DND-41 (cell line): ENCODE measurements around the gene SLC12A5.

Source experiments
- ATAC-seq: fragments of 200-7000 bp; cut with Tn5 transposase; 3 replicates; pipeline ENCODE4 v1.9.1; 2021; ENCODE audit warnings: low read depth; ENCODE audit not compliant: insufficient read depth
- DNase-seq: peaks from one replicate; pipeline ENCODE4 v3.0.0-alpha.2; 2020
- H2AFZ ChIP-seq: 2 replicates; pipeline ENCODE4 v1.6.0; 2012; ENCODE audit warnings: low read depth, low read length
- H3K27ac ChIP-seq: 2 replicates; pipeline ENCODE4 v1.5.1; 2012; ENCODE audit warnings: low read length, inconsistent platforms
- H3K27me3 ChIP-seq: fragments of 200-600 bp; sonication (generic); 2 replicates; pipeline ENCODE4 v1.6.0; 2012; ENCODE audit warnings: low read length, mild to moderate bottlenecking, inconsistent platforms; ENCODE audit not compliant: insufficient read depth, poor library complexity
- H3K36me3 ChIP-seq: 2 replicates; pipeline ENCODE4 v1.5.1; 2012; ENCODE audit warnings: low read length, inconsistent platforms; ENCODE audit not compliant: insufficient read depth
- H3K4me1 ChIP-seq: 2 replicates; pipeline ENCODE4 v1.5.1; 2012; ENCODE audit warnings: mild to moderate bottlenecking, low read length; ENCODE audit not compliant: insufficient read depth
- H3K4me2 ChIP-seq: 2 replicates; pipeline ENCODE4 v1.6.0; 2012; ENCODE audit warnings: mild to moderate bottlenecking, moderate library complexity, low read length, inconsistent platforms; ENCODE audit not compliant: insufficient read depth
- H3K4me3 ChIP-seq, 2 experiments: fragments of 200-600 bp in 1 of 2; shearing (Covaris generic) in 1 of 2; 2 replicates each; pipeline ENCODE4 v1.5.1; 2012 to 2016; ENCODE audit warnings: inconsistent platforms in 2 of 2, low read length in 2 of 2, mild to moderate bottlenecking in 2 of 2, low read depth in 1 of 2, moderate library complexity in 1 of 2
- H3K79me2 ChIP-seq: 2 replicates; pipeline ENCODE4 v1.6.0; 2012; ENCODE audit warnings: low read length, inconsistent platforms; ENCODE audit not compliant: insufficient read depth
- H3K9ac ChIP-seq: 2 replicates; pipeline ENCODE4 v1.6.0; 2012; ENCODE audit warnings: low read depth, mild to moderate bottlenecking, inconsistent platforms, low read length, moderate library complexity
- H3K9me3 ChIP-seq: 2 replicates; pipeline ENCODE4 v1.5.1; 2012; ENCODE audit warnings: low read length, moderate library complexity, mild to moderate bottlenecking, inconsistent platforms; ENCODE audit not compliant: insufficient read depth, severe bottlenecking
- H4K20me1 ChIP-seq: 2 replicates; pipeline ENCODE4 v1.6.0; 2012; ENCODE audit warnings: low read length; ENCODE audit not compliant: insufficient read depth
- EZH2 ChIP-seq: IDR thresholded peaks from 3 replicates; pipeline ENCODE4 v1.6.1; 2012; ENCODE audit warnings: borderline replicate concordance, low read depth, mild to moderate bottlenecking, moderate library complexity, low read length, inconsistent platforms; ENCODE audit not compliant: severe bottlenecking
- TF ChIP-seq, protein P1 (sequence below): IDR thresholded peaks from 2 replicates; pipeline ENCODE4 v1.5.1; 2012; ENCODE audit warnings: borderline replicate concordance, low read length, moderate library complexity, mild to moderate bottlenecking; ENCODE audit not compliant: poor library complexity, severe bottlenecking; ENCODE audit errors: extremely low read depth

Gene SLC12A5

DNA sequence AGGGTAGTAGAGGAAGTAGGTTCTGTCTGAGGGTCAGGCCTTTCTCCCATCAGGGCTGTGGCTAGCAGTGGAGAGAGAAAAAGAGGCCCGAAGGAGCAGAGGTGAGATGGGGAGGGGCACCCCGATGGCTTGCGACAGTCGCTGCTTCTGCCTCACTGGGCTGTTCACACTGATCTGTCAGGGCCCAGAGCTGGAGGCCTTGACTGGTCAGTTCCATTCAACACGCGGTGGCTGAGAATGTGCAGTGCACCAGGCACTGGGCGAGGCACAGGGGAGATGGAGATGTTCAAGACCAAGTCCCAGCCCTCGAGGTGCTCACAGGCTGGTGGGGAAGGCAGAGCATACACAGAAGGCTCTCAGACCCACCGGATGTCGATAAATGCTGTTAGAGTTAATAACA lies 21.4 kb downstream of the SLC12A5 start:
- Histone ChIP-seq H3K4me2 (no peak overlapping the region), H3K4me1 (no peaks in the 10 kb centered on the region), H2AFZ (no peak overlapping the region), H3K9me3 (no peaks in the 10 kb centered on the region), H3K27me3 (no peaks in the 10 kb centered on the region), H3K27ac (no peak overlapping the region), H4K20me1 (peaks cover 42% of the 10 kb centered on the region), H3K79me2 (no peaks in the 10 kb centered on the region), H3K4me3 (no peak overlapping the region), H3K9ac (no peak overlapping the region), H3K36me3 (no peaks in the 10 kb centered on the region)
- TF ChIP-seq, protein P1, sequence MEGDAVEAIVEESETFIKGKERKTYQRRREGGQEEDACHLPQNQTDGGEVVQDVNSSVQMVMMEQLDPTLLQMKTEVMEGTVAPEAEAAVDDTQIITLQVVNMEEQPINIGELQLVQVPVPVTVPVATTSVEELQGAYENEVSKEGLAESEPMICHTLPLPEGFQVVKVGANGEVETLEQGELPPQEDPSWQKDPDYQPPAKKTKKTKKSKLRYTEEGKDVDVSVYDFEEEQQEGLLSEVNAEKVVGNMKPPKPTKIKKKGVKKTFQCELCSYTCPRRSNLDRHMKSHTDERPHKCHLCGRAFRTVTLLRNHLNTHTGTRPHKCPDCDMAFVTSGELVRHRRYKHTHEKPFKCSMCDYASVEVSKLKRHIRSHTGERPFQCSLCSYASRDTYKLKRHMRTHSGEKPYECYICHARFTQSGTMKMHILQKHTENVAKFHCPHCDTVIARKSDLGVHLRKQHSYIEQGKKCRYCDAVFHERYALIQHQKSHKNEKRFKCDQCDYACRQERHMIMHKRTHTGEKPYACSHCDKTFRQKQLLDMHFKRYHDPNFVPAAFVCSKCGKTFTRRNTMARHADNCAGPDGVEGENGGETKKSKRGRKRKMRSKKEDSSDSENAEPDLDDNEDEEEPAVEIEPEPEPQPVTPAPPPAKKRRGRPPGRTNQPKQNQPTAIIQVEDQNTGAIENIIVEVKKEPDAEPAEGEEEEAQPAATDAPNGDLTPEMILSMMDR = no peak
- no peak for TF ChIP-seq EZH2
- no peak for ATAC-seq
- no peak for DNase-seq

DNA sequence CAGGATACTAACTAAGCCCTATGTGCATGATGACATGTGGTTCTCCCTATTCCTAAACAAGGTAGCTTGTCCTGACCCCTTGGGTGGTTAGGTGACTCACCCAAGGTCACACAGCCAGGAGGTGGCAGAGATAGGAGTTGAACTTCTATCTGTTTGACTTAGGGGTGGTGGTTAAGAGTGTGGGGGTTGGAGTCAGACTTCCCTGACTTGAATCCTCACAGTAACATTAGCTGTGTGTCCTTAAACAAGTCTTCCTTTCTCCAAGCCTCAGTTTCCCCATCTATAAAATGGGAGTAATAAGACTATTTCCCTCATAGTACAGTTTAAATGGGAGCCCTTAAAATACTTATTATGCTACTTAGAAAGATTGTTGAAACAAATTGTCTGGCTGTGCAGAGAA lies 21.9 kb downstream of the SLC12A5 start:
- H3K79me2 ChIP-seq = no peaks in the 10 kb centered on the region
- no peaks in the 10 kb centered on the region for H3K4me1 ChIP-seq
- H3K4me2 ChIP-seq = no peak overlapping the region
- no peaks in the 10 kb centered on the region for H3K9me3 ChIP-seq
- ATAC-seq = no peak
- H3K9ac ChIP-seq = no peak overlapping the region
- no peak overlapping the region for H3K4me3 ChIP-seq
- H2AFZ ChIP-seq = no peak overlapping the region
- H4K20me1 ChIP-seq = peaks cover 38% of the 10 kb centered on the region; the same call in 1 of the 2 replicates
- no peak for TF ChIP-seq EZH2
- no peak for DNase-seq
- no peak overlapping the region for H3K27ac ChIP-seq
- H3K27me3 ChIP-seq = no peaks in the 10 kb centered on the region
- H3K36me3 ChIP-seq = no peaks in the 10 kb centered on the region

DNA sequence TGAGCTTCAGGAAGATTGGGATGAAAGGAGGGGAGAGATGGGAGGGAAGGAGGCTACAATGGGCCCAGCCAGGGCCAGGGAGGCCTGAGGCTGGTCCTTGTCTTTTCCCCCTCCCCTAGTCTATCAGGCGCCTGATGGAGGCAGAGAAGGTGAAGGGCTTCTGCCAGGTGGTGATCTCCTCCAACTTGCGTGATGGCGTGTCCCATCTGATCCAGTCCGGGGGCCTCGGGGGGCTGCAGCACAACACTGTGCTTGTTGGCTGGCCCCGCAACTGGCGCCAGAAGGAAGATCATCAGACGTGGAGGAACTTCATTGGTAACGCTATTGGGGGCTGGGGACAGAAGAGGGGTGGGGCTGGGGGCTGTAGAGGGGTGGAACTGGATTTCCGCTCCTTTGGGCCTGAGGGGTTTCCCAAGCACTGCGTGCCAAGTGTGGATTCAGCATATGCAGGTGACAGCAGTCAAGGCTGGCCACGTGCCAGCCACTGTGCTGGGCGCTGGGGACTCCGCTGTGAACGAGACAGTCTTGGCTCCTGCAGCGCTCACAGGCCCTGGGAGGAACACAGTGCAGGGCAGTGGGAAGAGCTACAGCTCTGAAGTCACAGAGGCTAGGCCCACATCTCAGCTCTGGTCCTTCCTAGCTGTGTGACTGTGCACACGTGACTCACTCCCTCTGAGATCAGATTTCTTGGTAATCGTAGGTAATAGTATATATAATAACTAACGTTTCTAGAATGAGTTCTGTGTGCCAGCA lies 22.7 kb downstream of the SLC12A5 start:
- no peak overlapping the region for H3K27ac ChIP-seq
- H3K9ac ChIP-seq = no peak overlapping the region
- no peaks in the 10 kb centered on the region for H3K36me3 ChIP-seq
- no peaks in the 10 kb centered on the region for H3K27me3 ChIP-seq
- TF ChIP-seq, protein P1 = no peak
- no peak for TF ChIP-seq EZH2
- H3K79me2 ChIP-seq = no peaks in the 10 kb centered on the region
- no peak overlapping the region for H3K4me3 ChIP-seq
- no peaks in the 10 kb centered on the region for H3K9me3 ChIP-seq
- DNase-seq = no peak
- H3K4me2 ChIP-seq = no peak overlapping the region
- ATAC-seq = no peak
- H4K20me1 ChIP-seq = peaks cover 37% of the 10 kb centered on the region; the same call in 1 of the 2 replicates
- no peaks in the 10 kb centered on the region for H3K4me1 ChIP-seq
- no peak overlapping the region for H2AFZ ChIP-seq

DNA sequence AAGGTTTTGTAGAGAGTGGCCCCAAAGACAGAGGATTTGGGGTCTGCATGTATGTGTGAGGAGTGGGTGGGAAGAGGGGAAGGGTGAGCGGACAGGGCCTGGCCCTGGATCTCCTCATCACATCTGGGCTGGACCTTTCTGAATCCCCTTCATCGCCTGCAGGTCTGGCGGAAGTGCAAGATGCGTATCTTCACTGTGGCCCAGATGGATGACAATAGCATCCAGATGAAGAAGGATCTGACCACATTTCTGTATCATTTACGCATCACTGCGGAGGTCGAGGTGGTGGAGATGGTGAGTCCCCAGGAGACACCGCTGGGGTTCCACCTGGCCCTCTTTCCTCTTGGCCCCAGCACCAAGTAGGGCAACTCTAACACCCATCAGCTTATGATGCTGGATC lies 24.4 kb downstream of the SLC12A5 start:
- H3K27ac ChIP-seq = no peak overlapping the region
- H3K4me2 ChIP-seq = no peak overlapping the region
- H2AFZ ChIP-seq = no peak overlapping the region
- no peaks in the 10 kb centered on the region for H3K4me1 ChIP-seq
- ATAC-seq (no peak), DNase-seq (no peak)
- no peaks in the 10 kb centered on the region for H3K36me3 ChIP-seq
- H3K9ac ChIP-seq = no peak overlapping the region
- no peaks in the 10 kb centered on the region for H3K9me3 ChIP-seq
- H4K20me1 ChIP-seq = peaks cover 53% of the 10 kb centered on the region
- H3K79me2 ChIP-seq = no peaks in the 10 kb centered on the region
- no peaks in the 10 kb centered on the region for H3K27me3 ChIP-seq
- TF ChIP-seq, protein P1 = no peak
- TF ChIP-seq EZH2 = no peak
- H3K4me3 ChIP-seq = no peak overlapping the region
